Measurements from ENCODE around the gene BAZ1A. TPM values are rescaled to one million over a fixed set of nuclear protein-coding genes. Genes with fewer than 3 reads are reported as not detected.

Gene BAZ1A
- total and polyA plus RNA-seq, 2 of the 8 experiments (the other 6 are each of a cell fraction or from before 2014, with no cell fraction given): 8.0 to 23.1 TPM

DNA sequence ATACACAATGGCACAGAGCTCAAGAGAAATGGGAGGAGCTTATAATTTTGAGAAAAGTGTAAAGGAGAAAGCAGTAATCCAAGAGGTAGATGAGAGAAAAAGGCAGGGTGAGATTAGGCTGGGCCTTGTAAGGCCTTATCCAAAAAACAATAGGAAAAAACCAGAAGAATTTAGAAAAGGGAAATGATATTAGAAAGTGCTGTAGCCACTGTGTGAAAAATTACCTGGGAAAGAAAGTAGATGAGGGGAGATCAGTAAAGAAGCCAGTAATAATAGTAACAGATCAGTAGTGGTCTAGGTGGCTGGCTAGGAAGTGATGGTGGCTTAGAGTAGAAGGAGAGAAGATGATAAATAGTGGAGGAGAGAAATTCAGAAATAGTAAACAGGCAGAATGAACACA lies 94.5 kb downstream of the BAZ1A start:
- Histone ChIP-seq H3K23me2 (ENCODE audit: low read depth, low read length) (no peaks in the 10 kb centered on the region), H3K9me3 (ENCODE audit: insufficient read depth in 2 of 2, low read depth in 1 of 2, low read length in 1 of 2) (no peaks in the 10 kb centered on the region), H3K27ac (ENCODE audit: low read depth, low read length) (no peak overlapping the region), H4K91ac (replicated peaks; ENCODE audit: insufficient read length, low read length) (no peak overlapping the region), H3K9ac (replicated peaks in 1 of 4; ENCODE audit: extremely low read depth in 1 of 4, low read depth in 3 of 4, low read length in 3 of 4) (no peak overlapping the region), H3K56ac (replicated peaks; ENCODE audit: insufficient read length, low read depth, low read length) (no peak overlapping the region), H3K23ac (ENCODE audit: insufficient read length) (no peak overlapping the region), H2BK120ac (replicated peaks; ENCODE audit: low read depth, low read length) (no peak overlapping the region), H3K4me2 (ENCODE audit: insufficient read depth in 1 of 2, low read depth in 2 of 2, low read length in 2 of 2) (no peak overlapping the region), H3K4me3 (ENCODE audit: extremely low read depth in 1 of 4, insufficient read depth in 2 of 4, low read depth in 3 of 4, low read length in 4 of 4) (no peak overlapping the region), H3K4me1 (replicated peaks in 1 of 4; ENCODE audit: control insufficient read depth in 3 of 4, insufficient read depth in 4 of 4, low read length in 3 of 4) (no peaks in the 10 kb centered on the region), H2BK12ac (ENCODE audit: low read depth, low read length) (no peak overlapping the region), H4K8ac (ENCODE audit: extremely low read depth, insufficient read depth, low read length) (no peak overlapping the region), H3K18ac (ENCODE audit: extremely low read depth, low read length) (no peak overlapping the region), H2AFZ (ENCODE audit: low read length) (no peak overlapping the region), H3K79me1 (ENCODE audit: low read depth, low read length) (no peaks in the 10 kb centered on the region), H2BK5ac (ENCODE audit: low read depth, low read length) (no peak overlapping the region), H2BK20ac (ENCODE audit: low read length) (no peak overlapping the region), H3K27me3 (replicated peaks in 1 of 4; ENCODE audit: control insufficient read depth in 3 of 4, extremely low read depth in 1 of 4, insufficient read depth in 3 of 4, low read length in 3 of 4) (no peaks in the 10 kb centered on the region), H3K79me2 (ENCODE audit: control insufficient read depth in 1 of 2, insufficient read depth in 2 of 2, low read length in 2 of 2) (no peaks in the 10 kb centered on the region), H4K5ac (ENCODE audit: insufficient read length, low read depth, low read length) (no peak overlapping the region), H2BK15ac (ENCODE audit: low read length) (no peak overlapping the region), H3K14ac (ENCODE audit: insufficient read length) (no peak overlapping the region), H4K20me1 (replicated peaks in 1 of 2; ENCODE audit: control insufficient read depth in 1 of 2, insufficient read depth in 2 of 2, low read length in 2 of 2) (peaks cover 0 to 2% of the 10 kb centered on the region in 2 experiments), H3K36me3 (ENCODE audit: control insufficient read depth in 2 of 4, insufficient read depth in 4 of 4, low read length in 3 of 4) (peaks cover 0 to 25% (median 12%) of the 10 kb centered on the region in 4 experiments; a peak in 4 of 8 replicates), H2AK5ac (ENCODE audit: low read depth, low read length) (no peak overlapping the region), H3K4ac (replicated peaks; ENCODE audit: insufficient read length, low read depth, low read length) (no peak overlapping the region)
- ChIA-PET POLR2A (ENCODE audit: partially characterized antibody) (no interaction called here), CTCF (ENCODE audit: partially characterized antibody) (interaction anchor here (1.5 kb wide), 1 partner anchor 108 kb away, joined by 3 read pairs; no protein-coding TSS in a partner anchor)
- DNase-seq (ENCODE audit: low read depth in 1 of 2, low spot score in 2 of 2) (no peak), FAIRE-seq (no peak)
- no peak for TF ChIP-seq JUND (IDR thresholded peaks at IDR 0.05; ENCODE audit: low read length)
